Coronary artery (tissue), 2 donors: Measurements from ENCODE around the gene RANBP6.

Source experiments
- DNase-seq: peaks from one replicate; pipeline ENCODE4 v3.0.0-alpha.2; 2017; ENCODE audit warnings: low spot score
- H3K27ac ChIP-seq, 2 donors: fragments of 200-600 bp; sonication (generic); one replicate each; pipeline ENCODE4 v1.5.1; 2016 to 2019
- H3K4me3 ChIP-seq: fragments of 200-600 bp; sonication (generic); 2 replicates; pipeline ENCODE4 v1.5.1; 2016; ENCODE audit warnings: mild to moderate bottlenecking, moderate library complexity
- CTCF ChIP-seq: fragments of 200-600 bp; sonication (generic); IDR thresholded peaks from one replicate; pipeline ENCODE4 v1.5.1; 2019; ENCODE audit warnings: antibody characterized with exemption

Gene RANBP6

GRCh38 chr9:6006749-6007057 is 8.7 kb downstream of the RANBP6 start:
- Histone ChIP-seq H3K4me3 (peak overlapping the region; percentile 76), H3K27ac (peak overlapping the region in 1 of 2 donors; percentile 94)
- no peak for DNase-seq
- TF ChIP-seq CTCF = no peak

- no peak for TF ChIP-seq CTCF
- no peak for DNase-seq
- H3K27ac ChIP-seq = no peak overlapping the region
- no peak overlapping the region for H3K4me3 ChIP-seq
Measured at GRCh38 chr9:6000955-6001354, 14.5 kb downstream of the RANBP6 start.

GRCh38 chr9:5999443-6000101 is 15.9 kb downstream of the RANBP6 start:
- H3K27ac ChIP-seq = no peak overlapping the region
- no peak for TF ChIP-seq CTCF
- H3K4me3 ChIP-seq = no peak overlapping the region
- DNase-seq = no peak

- Histone ChIP-seq H3K27ac (no peak overlapping the region), H3K4me3 (no peak overlapping the region)
- no peak for DNase-seq
- TF ChIP-seq CTCF = no peak
Measured at GRCh38 chr9:5994493-5994892, 20.9 kb downstream of the RANBP6 start.

- Histone ChIP-seq H3K4me3 (no peak overlapping the region), H3K27ac (no peak overlapping the region)
- no peak for TF ChIP-seq CTCF
- no peak for DNase-seq
Measured at GRCh38 chr9:5988265-5988664, 27.2 kb downstream of the RANBP6 start.

- no peak overlapping the region for H3K4me3 ChIP-seq
- H3K27ac ChIP-seq = no peak overlapping the region
- no peak for TF ChIP-seq CTCF
- no peak for DNase-seq
Measured at GRCh38 chr9:5983042-5983441, 32.4 kb downstream of the RANBP6 start.

GRCh38 chr9:5982317-5982716 is 33.1 kb downstream of the RANBP6 start:
- Histone ChIP-seq H3K4me3 (no peak overlapping the region), H3K27ac (no peak overlapping the region)
- TF ChIP-seq CTCF = no peak
- no peak for DNase-seq
